GM23338 (cell line): ENCODE results near the gene OPTC. TPM values are rescaled to one million over a fixed set of nuclear protein-coding genes. Genes with fewer than 3 reads are reported as not detected.

Source experiments
- ATAC-seq: fragments of 200-7000 bp; cut with Tn5 transposase; 3 replicates; pipeline ENCODE4 v1.9.1; 2020
- DNase-seq: peaks from one replicate; pipeline ENCODE4 v3.0.0-alpha.2; 2015; ENCODE audit warnings: low spot score
- H2AFZ ChIP-seq: fragments of 200-600 bp; sonication (generic); 2 replicates; pipeline ENCODE4 v1.8.0; 2016; ENCODE audit warnings: antibody characterized with exemption, mild to moderate bottlenecking, moderate library complexity
- H3F3A ChIP-seq: fragments of 200-600 bp; sonication (generic); replicated peaks from 2 replicates; pipeline ENCODE4 v1.8.0; 2017; ENCODE audit warnings: antibody characterized with exemption, mixed run types, low read depth
- H3K27ac ChIP-seq: fragments of 200-600 bp; sonication (generic); 2 replicates; pipeline ENCODE4 v1.6.1; 2016; ENCODE audit warnings: low read depth
- H3K27me3 ChIP-seq: fragments of 200-600 bp; sonication (generic); 2 replicates; pipeline ENCODE4 v1.8.0; 2016; ENCODE audit warnings: mild to moderate bottlenecking, mixed run types, moderate library complexity; ENCODE audit not compliant: insufficient read depth
- H3K36me3 ChIP-seq: fragments of 200-600 bp; sonication (generic); 2 replicates; pipeline ENCODE4 v1.8.0; 2016; ENCODE audit warnings: mild to moderate bottlenecking; ENCODE audit not compliant: insufficient read depth
- H3K4me1 ChIP-seq: fragments of 200-600 bp; sonication (generic); 2 replicates; pipeline ENCODE4 v1.8.0; 2016; ENCODE audit warnings: mild to moderate bottlenecking, moderate library complexity; ENCODE audit not compliant: insufficient read depth
- H3K4me2 ChIP-seq: fragments of 200-600 bp; sonication (generic); 2 replicates; pipeline ENCODE4 v1.7.1; 2017; ENCODE audit warnings: mixed run types
- H3K4me3 ChIP-seq: fragments of 200-600 bp; sonication (generic); 2 replicates; pipeline ENCODE4 v1.6.1; 2016; ENCODE audit warnings: mixed run types
- H3K79me2 ChIP-seq: fragments of 200-600 bp; sonication (generic); replicated peaks from 2 replicates; pipeline ENCODE4 v1.8.0; 2017; ENCODE audit warnings: mild to moderate bottlenecking; ENCODE audit not compliant: insufficient read depth
- H3K9me2 ChIP-seq: fragments of 200-600 bp; sonication (generic); 2 replicates; pipeline ENCODE4 v1.8.0; 2017; ENCODE audit not compliant: insufficient read depth
- H4K20me1 ChIP-seq: fragments of 200-600 bp; sonication (generic); replicated peaks from 2 replicates; pipeline ENCODE4 v1.8.0; 2017; ENCODE audit warnings: mild to moderate bottlenecking; ENCODE audit not compliant: insufficient read depth
- H3K27ac Mint-ChIP-seq: 2 replicates; pipeline ENCODE4 v1.8.0; 2020; ENCODE audit warnings: inconsistent platforms, mild to moderate bottlenecking, moderate library complexity, mixed read lengths
- H3K27me3 Mint-ChIP-seq: 3 replicates; pipeline ENCODE4 v1.8.0; 2022; ENCODE audit warnings: low read depth, mild to moderate bottlenecking, moderate library complexity, mixed read lengths, inconsistent platforms; ENCODE audit not compliant: insufficient read depth, poor library complexity
- H3K36me3 Mint-ChIP-seq: 3 replicates; pipeline ENCODE4 v1.8.0; 2021; ENCODE audit warnings: low read depth, mild to moderate bottlenecking, inconsistent platforms, moderate library complexity, mixed read lengths
- H3K4me1 Mint-ChIP-seq: 3 replicates; pipeline ENCODE4 v1.8.0; 2020; ENCODE audit warnings: mild to moderate bottlenecking, inconsistent platforms, mixed read lengths
- H3K4me3 Mint-ChIP-seq: 3 replicates; pipeline ENCODE4 v1.8.0; 2021; ENCODE audit warnings: moderate library complexity, mild to moderate bottlenecking, inconsistent platforms, mixed read lengths
- H3K9me3 Mint-ChIP-seq: 3 replicates; pipeline ENCODE4 v1.8.0; 2020; ENCODE audit warnings: moderate library complexity, mild to moderate bottlenecking, inconsistent platforms, mixed read lengths
- CREB1 ChIP-seq: fragments of 250-450 bp; sonication (Bioruptor Pico); IDR thresholded peaks from 2 replicates; pipeline ENCODE4 v1.5.0; 2020; ENCODE audit warnings: low read depth, mild to moderate bottlenecking, moderate library complexity
- EZH2 ChIP-seq: fragments of 200-600 bp; sonication (generic); IDR thresholded peaks from one replicate; pipeline ENCODE4 v1.8.0; 2017; ENCODE audit warnings: antibody characterized with exemption, mild to moderate bottlenecking, low read depth; ENCODE audit not compliant: unreplicated experiment
- JUNB ChIP-seq: IDR thresholded peaks from one replicate; pipeline ENCODE4 v1.6.1; 2016; ENCODE audit warnings: antibody characterized with exemption; ENCODE audit not compliant: unreplicated experiment
- NANOG ChIP-seq: IDR thresholded peaks from 2 replicates; pipeline ENCODE4 v1.6.1; 2016; ENCODE audit warnings: antibody characterized with exemption, borderline replicate concordance
- STAT1 ChIP-seq: IDR thresholded peaks from one replicate; pipeline ENCODE4 v1.6.1; 2016; ENCODE audit warnings: antibody characterized with exemption; ENCODE audit not compliant: unreplicated experiment
- ZNF462 ChIP-seq: fragments of 250-450 bp; sonication (Bioruptor Pico); IDR thresholded peaks from 2 replicates; pipeline ENCODE4 v1.5.0; 2020; ENCODE audit warnings: mild to moderate bottlenecking, moderate library complexity
- polyA plus RNA-seq: library from polyadenylated mRNA; unstranded; fragments of >200 nt; fragmentation: Nextera tagmentation; extraction: Ambion mirVana; gene quantifications from 2 replicates; pipeline ENCODE4 v1.2.1, GENCODE V29; 2016
- total RNA-seq: library from RNA; depleted of rRNA; stranded (reverse); fragments of >200 nt; shearing (Covaris generic); gene quantifications from 2 replicates; pipeline ENCODE4 v1.2.3, GENCODE V29; 2014

The OPTC gene
- total and polyA plus RNA-seq, 2 experiments from 2014 or later, result 0.50 to 1.0 TPM

DNA sequence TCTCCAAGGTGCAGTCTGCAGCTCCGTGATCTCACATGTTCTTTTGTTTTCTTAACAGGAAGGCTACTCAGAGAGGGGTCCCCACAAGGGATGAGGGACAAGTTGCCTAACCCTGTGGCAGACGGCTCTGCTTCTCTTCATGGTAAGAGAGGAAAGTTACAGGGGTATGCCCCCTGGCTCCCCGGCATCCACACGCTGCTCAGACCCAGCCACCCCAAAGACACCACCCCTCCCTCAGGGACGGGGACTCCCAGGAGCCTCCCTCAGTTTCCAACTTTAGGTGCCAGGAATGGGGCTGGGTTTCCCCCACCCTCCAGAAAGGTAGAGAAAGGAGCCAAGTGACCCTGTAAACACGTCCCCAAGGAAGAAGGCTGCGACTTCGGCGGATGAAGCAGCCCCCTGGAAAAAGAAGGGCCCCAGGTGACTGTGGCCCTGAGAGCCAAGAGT is 19.7 kb downstream of the OPTC start:
- no peaks in the 10 kb centered on the region; the same call in 2 of the 3 replicates for H3K36me3 Mint-ChIP-seq
- peak; percentile 9 for ATAC-seq
- no peak overlapping the region for H3K27ac Mint-ChIP-seq
- Histone ChIP-seq H3K4me3 (peak overlapping the region; percentile 43), H3K79me2 (no peaks in the 10 kb centered on the region), H3K27me3 (peaks cover 66% of the 10 kb centered on the region), H3K4me2 (peak overlapping the region; percentile 73), H3K27ac (no peak overlapping the region), H3K4me1 (peaks cover 45% of the 10 kb centered on the region), H2AFZ (peak overlapping the region; percentile 90), H3K9me2 (no peaks in the 10 kb centered on the region), H4K20me1 (no peaks in the 10 kb centered on the region), H3K36me3 (no peaks in the 10 kb centered on the region), H3F3A (no peaks in the 10 kb centered on the region)
- no peak for TF ChIP-seq ZNF462 (CRISPR knock-in tag)
- TF ChIP-seq EZH2, result peak; percentile 23
- peaks cover 62% of the 10 kb centered on the region for H3K4me1 Mint-ChIP-seq
- DNase-seq, result no peak
- peak overlapping the region; percentile 25; the same call in 1 of the 3 replicates for H3K4me3 Mint-ChIP-seq
- H3K9me3 Mint-ChIP-seq, result no peaks in the 10 kb centered on the region; the same call in 2 of the 3 replicates
- peaks cover 60% of the 10 kb centered on the region for H3K27me3 Mint-ChIP-seq

- no peak for ATAC-seq
- no peak for DNase-seq
- H3F3A ChIP-seq, result no peaks in the 10 kb centered on the region
- TF ChIP-seq CREB1, result no peak
- no peak for TF ChIP-seq STAT1
- TF ChIP-seq ZNF462 (CRISPR knock-in tag), result no peak
- TF ChIP-seq JUNB, result no peak
- no peak for TF ChIP-seq NANOG
Measured at GRCh38 chr1:203516184-203516583, 22.2 kb downstream of the OPTC start.

More at GRCh38 chr1:203516184-203516583, 22.2 kb downstream of the OPTC start:
- H3K27ac Mint-ChIP-seq, result no peak overlapping the region
- Histone ChIP-seq H3K4me2 (no peak overlapping the region), H3K36me3 (no peaks in the 10 kb centered on the region), H3K27ac (no peak overlapping the region), H3K9me2 (no peaks in the 10 kb centered on the region), H3K4me1 (peaks cover 62% of the 10 kb centered on the region), H3K79me2 (no peaks in the 10 kb centered on the region), H4K20me1 (no peaks in the 10 kb centered on the region), H2AFZ (no peak overlapping the region), H3K4me3 (no peak overlapping the region), H3K27me3 (peaks cover 88% of the 10 kb centered on the region)
- no peaks in the 10 kb centered on the region; the same call in 2 of the 3 replicates for H3K36me3 Mint-ChIP-seq
- no peaks in the 10 kb centered on the region; the same call in 1 of the 3 replicates for H3K9me3 Mint-ChIP-seq
- H3K4me3 Mint-ChIP-seq, result no peak overlapping the region
- H3K27me3 Mint-ChIP-seq, result peaks cover 85% of the 10 kb centered on the region
- H3K4me1 Mint-ChIP-seq, result peaks cover 78% of the 10 kb centered on the region
